HepG2 (cell line): Measurements from ENCODE around the gene TTLL11.

Source experiments
- CREB3 ChIP-seq: sonication (generic); formaldehyde crosslinking; IDR thresholded peaks from 2 replicates; pipeline ENCODE4 v1.5.0; 2020; ENCODE audit warnings: missing genetic modification reagents
- CTCF ChIP-seq: sonication (generic); formaldehyde crosslinking; IDR thresholded peaks from 2 replicates; pipeline ENCODE4 v1.5.0; 2020; ENCODE audit warnings: mild to moderate bottlenecking, missing genetic modification reagents, moderate library complexity
- MAZ ChIP-seq, 2 experiments: sonication (generic) in 1 of 2; formaldehyde crosslinking in 1 of 2; IDR thresholded peaks; 2 replicates each; pipeline versions ENCODE4 v1.5.0 to v1.6.1; 2012 to 2020; ENCODE audit warnings: low read depth in 2 of 2, mild to moderate bottlenecking in 2 of 2, borderline replicate concordance in 1 of 2, improper control_type of control experiment in 1 of 2, low read length in 1 of 2, missing genetic modification reagents in 1 of 2, moderate library complexity in 1 of 2
- NR2F1 ChIP-seq, 2 experiments: fragments of 450-650 bp in 1 of 2; formaldehyde crosslinking in 1 of 2; IDR thresholded peaks; 2 replicates each; pipeline versions ENCODE4 v1.5.0 to v1.6.1; 2016 to 2020; ENCODE audit warnings: mild to moderate bottlenecking in 1 of 2, missing compliant biosample characterization in 1 of 2, missing genetic modification reagents in 1 of 2, moderate library complexity in 1 of 2
- POLR2AphosphoS5 ChIP-seq: IDR thresholded peaks from 2 replicates; pipeline ENCODE4 v1.6.1; 2012; ENCODE audit warnings: low read depth, low read length
- PRDM10 ChIP-seq: sonication (generic); formaldehyde crosslinking; IDR thresholded peaks from 2 replicates; pipeline ENCODE4 v1.4.0; 2020; ENCODE audit warnings: low read depth, missing genetic modification reagents
- SP2 ChIP-seq: sonication (generic); formaldehyde crosslinking; IDR thresholded peaks from 2 replicates; pipeline ENCODE4 v1.5.1; 2020; ENCODE audit warnings: mild to moderate bottlenecking, missing genetic modification reagents
- TF ChIP-seq, protein P1 (sequence below): IDR thresholded peaks from 2 replicates; pipeline ENCODE4 v1.6.1; 2016
- TF ChIP-seq, protein P2 (sequence below): sonication (generic); formaldehyde crosslinking; IDR thresholded peaks from 2 replicates; pipeline ENCODE4 v1.4.0; 2020; ENCODE audit warnings: missing genetic modification reagents, borderline replicate concordance
- TF ChIP-seq, protein P3 (sequence below): sonication (generic); formaldehyde crosslinking; IDR thresholded peaks from 2 replicates; pipeline ENCODE4 v1.4.0; 2020; ENCODE audit warnings: missing genetic modification reagents, mild to moderate bottlenecking, borderline replicate concordance

DNA sequence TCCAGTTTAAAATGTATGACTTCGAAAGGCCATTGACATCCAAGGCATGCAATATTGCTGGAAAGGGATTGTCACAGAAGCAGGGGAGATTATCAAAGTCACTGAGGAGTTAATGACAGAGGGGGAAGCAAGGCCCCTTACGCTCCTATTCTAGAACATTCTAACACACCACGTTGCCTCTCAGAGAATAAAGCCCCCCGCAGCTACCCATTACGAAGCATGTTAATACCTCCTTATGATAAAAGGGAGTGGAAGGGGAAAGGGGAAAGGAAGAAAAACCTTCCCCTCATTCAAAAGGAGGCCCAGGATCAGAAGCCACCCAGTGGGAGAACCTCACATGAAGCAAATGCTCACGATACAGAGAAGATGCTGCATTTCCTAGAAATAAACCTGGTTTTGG is 228.0 kb downstream of the TTLL11 start:
- TF ChIP-seq PRDM10, result no peak
- no peak for TF ChIP-seq CTCF (CRISPR knock-in tag)
- TF ChIP-seq MAZ (IDR thresholded peaks at IDR 0.05; ENCODE audit: borderline replicate concordance, low read depth, low read length), result no peak
- no peak for TF ChIP-seq MAZ (CRISPR knock-in tag; IDR thresholded peaks at IDR 0.05; ENCODE audit: low read depth)
- TF ChIP-seq, protein P1, sequence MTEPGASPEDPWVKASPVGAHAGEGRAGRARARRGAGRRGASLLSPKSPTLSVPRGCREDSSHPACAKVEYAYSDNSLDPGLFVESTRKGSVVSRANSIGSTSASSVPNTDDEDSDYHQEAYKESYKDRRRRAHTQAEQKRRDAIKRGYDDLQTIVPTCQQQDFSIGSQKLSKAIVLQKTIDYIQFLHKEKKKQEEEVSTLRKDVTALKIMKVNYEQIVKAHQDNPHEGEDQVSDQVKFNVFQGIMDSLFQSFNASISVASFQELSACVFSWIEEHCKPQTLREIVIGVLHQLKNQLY (CRISPR knock-in tag), result no peak
- no peak for TF ChIP-seq POLR2AphosphoS5
- TF ChIP-seq, protein P2, sequence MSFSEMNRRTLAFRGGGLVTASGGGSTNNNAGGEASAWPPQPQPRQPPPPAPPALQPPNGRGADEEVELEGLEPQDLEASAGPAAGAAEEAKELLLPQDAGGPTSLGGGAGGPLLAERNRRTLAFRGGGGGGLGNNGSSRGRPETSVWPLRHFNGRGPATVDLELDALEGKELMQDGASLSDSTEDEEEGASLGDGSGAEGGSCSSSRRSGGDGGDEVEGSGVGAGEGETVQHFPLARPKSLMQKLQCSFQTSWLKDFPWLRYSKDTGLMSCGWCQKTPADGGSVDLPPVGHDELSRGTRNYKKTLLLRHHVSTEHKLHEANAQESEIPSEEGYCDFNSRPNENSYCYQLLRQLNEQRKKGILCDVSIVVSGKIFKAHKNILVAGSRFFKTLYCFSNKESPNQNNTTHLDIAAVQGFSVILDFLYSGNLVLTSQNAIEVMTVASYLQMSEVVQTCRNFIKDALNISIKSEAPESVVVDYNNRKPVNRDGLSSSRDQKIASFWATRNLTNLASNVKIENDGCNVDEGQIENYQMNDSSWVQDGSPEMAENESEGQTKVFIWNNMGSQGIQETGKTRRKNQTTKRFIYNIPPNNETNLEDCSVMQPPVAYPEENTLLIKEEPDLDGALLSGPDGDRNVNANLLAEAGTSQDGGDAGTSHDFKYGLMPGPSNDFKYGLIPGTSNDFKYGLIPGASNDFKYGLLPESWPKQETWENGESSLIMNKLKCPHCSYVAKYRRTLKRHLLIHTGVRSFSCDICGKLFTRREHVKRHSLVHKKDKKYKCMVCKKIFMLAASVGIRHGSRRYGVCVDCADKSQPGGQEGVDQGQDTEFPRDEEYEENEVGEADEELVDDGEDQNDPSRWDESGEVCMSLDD (CRISPR knock-in tag), result no peak
- TF ChIP-seq CREB3, result no peak
- no peak for TF ChIP-seq SP2 (CRISPR knock-in tag)
- TF ChIP-seq NR2F1 (CRISPR knock-in tag; IDR thresholded peaks at IDR 0.05), result no peak
- TF ChIP-seq, protein P3, sequence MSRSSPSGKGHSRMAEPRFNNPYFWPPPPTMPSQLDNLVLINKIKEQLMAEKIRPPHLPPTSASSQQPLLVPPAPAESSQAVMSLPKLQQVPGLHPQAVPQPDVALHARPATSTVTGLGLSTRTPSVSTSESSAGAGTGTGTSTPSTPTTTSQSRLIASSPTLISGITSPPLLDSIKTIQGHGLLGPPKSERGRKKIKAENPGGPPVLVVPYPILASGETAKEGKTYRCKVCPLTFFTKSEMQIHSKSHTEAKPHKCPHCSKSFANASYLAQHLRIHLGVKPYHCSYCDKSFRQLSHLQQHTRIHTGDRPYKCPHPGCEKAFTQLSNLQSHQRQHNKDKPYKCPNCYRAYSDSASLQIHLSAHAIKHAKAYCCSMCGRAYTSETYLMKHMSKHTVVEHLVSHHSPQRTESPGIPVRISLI (CRISPR knock-in tag), result no peak
